SK-N-SH (cell line): Measurements from ENCODE around the gene FAM117B.

Source experiments
- RAD21 ChIP-seq: IDR thresholded peaks from 2 replicates; pipeline ENCODE4 v1.6.1; 2012; ENCODE audit warnings: mild to moderate bottlenecking, low read length
- RCOR1 ChIP-seq: fragments of 150-350 bp; IDR thresholded peaks from 2 replicates; pipeline ENCODE4 v1.6.1; 2017; ENCODE audit warnings: antibody characterized with exemption, low read length
- SIN3A ChIP-seq: IDR thresholded peaks from 2 replicates; pipeline ENCODE4 v1.6.1; 2012; ENCODE audit warnings: low read depth, mild to moderate bottlenecking, low read length, moderate library complexity, borderline replicate concordance
- SMC3 ChIP-seq: IDR thresholded peaks from 2 replicates; pipeline ENCODE4 v1.6.1; 2012; ENCODE audit warnings: low read depth, low read length, improper control_type of control experiment
- TF ChIP-seq, protein P1 (sequence below): fragments of 200-600 bp; sonication (generic); IDR thresholded peaks from 2 replicates; pipeline ENCODE4 v1.6.1; 2017; ENCODE audit warnings: antibody characterized with exemption, mild to moderate bottlenecking, moderate library complexity

DNA sequence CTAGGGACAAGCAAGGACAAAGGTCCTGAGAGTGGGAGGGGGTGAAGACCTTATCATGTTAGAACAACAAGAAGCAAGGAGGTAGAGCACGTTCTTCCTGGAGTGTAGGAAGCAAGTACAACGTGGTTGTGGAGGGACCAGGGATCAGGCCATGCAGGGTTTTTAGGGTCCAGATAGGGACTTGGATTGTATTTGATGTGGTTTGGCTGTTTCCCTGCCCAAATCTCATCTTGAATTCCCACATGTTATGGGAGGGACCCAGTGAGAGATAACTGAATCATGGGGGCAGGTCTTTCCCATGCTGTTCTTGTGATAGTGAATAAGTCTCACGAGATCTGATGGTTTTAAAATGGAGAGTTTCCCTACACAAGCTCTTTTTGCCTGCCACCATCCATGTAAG, 183.6 kb downstream of the FAM117B start:
- TF ChIP-seq, protein P1, sequence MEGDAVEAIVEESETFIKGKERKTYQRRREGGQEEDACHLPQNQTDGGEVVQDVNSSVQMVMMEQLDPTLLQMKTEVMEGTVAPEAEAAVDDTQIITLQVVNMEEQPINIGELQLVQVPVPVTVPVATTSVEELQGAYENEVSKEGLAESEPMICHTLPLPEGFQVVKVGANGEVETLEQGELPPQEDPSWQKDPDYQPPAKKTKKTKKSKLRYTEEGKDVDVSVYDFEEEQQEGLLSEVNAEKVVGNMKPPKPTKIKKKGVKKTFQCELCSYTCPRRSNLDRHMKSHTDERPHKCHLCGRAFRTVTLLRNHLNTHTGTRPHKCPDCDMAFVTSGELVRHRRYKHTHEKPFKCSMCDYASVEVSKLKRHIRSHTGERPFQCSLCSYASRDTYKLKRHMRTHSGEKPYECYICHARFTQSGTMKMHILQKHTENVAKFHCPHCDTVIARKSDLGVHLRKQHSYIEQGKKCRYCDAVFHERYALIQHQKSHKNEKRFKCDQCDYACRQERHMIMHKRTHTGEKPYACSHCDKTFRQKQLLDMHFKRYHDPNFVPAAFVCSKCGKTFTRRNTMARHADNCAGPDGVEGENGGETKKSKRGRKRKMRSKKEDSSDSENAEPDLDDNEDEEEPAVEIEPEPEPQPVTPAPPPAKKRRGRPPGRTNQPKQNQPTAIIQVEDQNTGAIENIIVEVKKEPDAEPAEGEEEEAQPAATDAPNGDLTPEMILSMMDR = no peak
- TF ChIP-seq SMC3 (no peak), RCOR1 (no peak), RAD21 (no peak), SIN3A (no peak)
